Fibroblast of pulmonary artery (primary cell): ENCODE measurements around the gene C4orf54.
A peak's percentile ranks its signal among the peaks of the same experiment; 100 is the strongest.

ENCODE experiments used
- DNase-seq: peaks from one replicate; pipeline ENCODE4 v3.0.0-alpha.2; 2010; ENCODE audit warnings: low read depth
- H3K4me3 ChIP-seq: replicated peaks from 2 replicates; pipeline ENCODE4 v1.5.1; 2011; ENCODE audit warnings: low read depth, mild to moderate bottlenecking, control low read depth, low read length, moderate library complexity
- CTCF ChIP-seq: IDR thresholded peaks from 2 replicates; pipeline ENCODE4 v1.5.1; 2011; ENCODE audit warnings: mild to moderate bottlenecking, control low read depth, low read length, inconsistent platforms; ENCODE audit errors: missing control alignments

Gene C4orf54

DNA sequence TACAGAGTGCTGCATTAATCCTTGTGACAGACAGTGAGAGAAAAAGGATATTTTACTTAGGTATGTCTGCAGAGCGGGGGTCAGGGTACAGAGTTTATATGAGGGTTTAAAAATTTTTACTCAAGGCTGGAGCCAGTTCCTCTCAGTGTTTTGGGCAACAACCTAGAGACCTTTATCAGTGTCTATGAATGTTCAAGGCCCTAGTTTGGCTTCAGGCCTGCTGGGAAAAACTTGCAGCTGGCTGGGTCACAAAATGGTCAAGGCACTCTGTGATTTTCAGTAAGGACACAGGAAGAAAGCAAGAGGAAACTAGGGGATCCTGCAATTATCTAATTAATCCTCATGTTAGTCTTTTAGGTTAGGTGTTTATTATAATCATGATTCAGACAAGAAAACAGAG, 10.8 kb upstream of the C4orf54 start:
- H3K4me3 ChIP-seq: no peak overlapping the region
- DNase-seq: no peak
- no peak for TF ChIP-seq CTCF

DNA sequence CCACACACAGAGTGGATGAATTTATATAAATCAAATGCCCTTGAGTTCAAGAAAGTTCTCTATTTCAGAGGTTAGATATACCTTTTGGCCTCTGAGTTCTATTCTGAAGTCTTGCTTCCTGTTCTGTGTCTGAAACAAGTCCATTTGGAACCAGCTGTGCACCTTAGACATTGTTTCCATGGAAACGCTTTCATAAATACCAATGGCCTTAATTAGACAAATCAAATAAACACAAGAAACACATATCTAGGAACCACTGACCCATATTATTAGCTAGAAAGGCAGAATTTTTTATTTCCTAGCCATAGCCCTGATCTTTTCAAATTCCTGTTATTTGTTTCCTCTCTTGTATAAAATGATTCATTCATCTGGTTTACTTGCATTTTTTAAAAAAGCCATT, 8.4 kb upstream of the C4orf54 start:
- no peak overlapping the region for H3K4me3 ChIP-seq
- TF ChIP-seq CTCF: no peak
- no peak for DNase-seq

DNA sequence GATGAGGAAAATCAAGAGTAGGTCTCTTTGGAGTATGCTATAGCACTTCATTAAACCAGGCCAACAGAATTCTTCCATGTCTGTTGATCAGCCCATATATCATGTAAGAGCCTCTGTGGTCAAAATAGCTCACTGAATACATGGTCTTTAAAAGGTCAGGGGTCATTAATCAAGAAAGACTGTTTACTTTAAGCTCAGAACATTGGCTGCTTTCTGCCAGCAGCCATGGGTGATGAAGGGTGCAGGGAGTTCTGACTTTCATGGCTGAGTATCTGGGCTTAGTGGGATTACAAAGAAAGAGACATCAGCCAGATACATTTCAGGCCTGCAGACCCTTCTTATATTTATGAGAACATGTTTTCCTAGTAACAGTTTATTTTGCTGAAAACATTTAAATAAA, 7.1 kb upstream of the C4orf54 start:
- H3K4me3 ChIP-seq: no peak overlapping the region
- no peak for DNase-seq
- no peak for TF ChIP-seq CTCF

DNA sequence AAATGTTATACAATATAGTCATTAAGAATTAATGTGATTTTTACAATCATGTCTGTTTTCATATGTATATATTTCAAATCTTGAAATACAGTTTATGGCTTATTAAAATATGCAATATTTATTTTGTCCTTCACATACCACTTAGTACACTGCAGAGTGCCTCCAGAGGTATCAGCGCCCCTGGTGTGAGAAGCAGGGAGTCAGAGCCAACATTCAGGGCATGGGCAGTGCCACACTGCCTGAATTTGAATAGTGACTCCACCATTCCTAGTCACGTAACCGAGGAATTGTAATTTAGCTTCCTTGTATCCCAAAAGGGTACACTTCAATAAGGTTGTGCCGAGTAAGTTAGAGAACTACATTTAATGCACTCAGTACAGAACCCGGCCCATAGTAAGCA, 4.3 kb upstream of the C4orf54 start:
- H3K4me3 ChIP-seq: no peak overlapping the region
- no peak for DNase-seq
- TF ChIP-seq CTCF: no peak

DNA sequence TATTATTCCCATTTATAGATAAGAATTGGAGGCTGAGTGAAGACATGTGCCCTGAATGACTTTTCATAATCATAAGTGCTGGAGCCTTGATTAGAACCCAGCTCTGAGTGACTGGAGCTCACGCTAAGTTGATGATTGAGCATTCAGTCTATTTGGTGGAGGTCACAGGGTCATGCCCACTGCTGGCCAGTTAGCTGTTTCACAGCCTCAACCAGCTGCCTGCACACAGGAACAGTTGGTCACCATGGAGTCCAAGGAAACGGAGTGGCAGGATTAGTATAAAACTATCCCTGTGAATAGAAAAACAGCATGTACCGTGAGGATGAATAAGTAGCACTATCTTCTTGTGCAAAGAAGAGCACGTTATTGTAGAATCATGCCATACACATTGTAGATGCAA, 1.0 kb upstream of the C4orf54 start:
- DNase-seq: no peak
- H3K4me3 ChIP-seq: no peak overlapping the region
- no peak for TF ChIP-seq CTCF

- no peak for TF ChIP-seq CTCF
- H3K4me3 ChIP-seq: no peak overlapping the region
- peak; percentile 18 for DNase-seq
These were observed 2.1 kb downstream of the C4orf54 start for GRCh38 chr4:99655308-99656081.

DNA sequence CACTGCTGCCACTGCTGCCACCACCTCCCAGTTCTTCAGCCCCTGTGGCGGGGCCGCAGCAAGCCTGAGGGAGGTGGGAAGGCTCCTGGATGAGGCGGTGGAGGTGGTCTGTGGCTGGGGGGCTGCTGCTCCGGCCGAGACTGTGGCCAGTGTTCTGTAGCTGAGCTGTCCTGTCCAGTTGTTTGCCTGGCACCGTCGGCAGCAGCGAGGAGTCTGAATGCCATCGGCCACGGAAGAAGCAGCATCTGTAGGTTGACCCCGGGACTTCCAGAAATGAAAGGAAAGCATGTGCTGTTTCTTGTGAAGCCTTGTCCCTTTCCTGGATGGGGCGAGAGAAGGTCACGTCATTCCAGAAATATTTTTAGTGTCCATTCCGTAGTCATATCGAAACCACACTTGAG, 3.3 kb downstream of the C4orf54 start:
- no peak overlapping the region for H3K4me3 ChIP-seq
- TF ChIP-seq CTCF: no peak
- no peak for DNase-seq
